PC-9 (cell line): ENCODE results near the gene PTPRG.

Experiments used
- EZH2 ChIP-seq: fragments of 200-600 bp; sonication (generic); IDR thresholded peaks from 2 replicates; pipeline ENCODE4 v1.8.0; 2017; ENCODE audit warnings: antibody characterized with exemption, low read depth
- TF ChIP-seq, protein P1 (sequence below): fragments of 200-600 bp; sonication (generic); conservative IDR thresholded peaks from 2 replicates; pipeline ENCODE4 v1.6.1; 2017; ENCODE audit warnings: mixed run types, antibody characterized with exemption, mild to moderate bottlenecking, moderate library complexity

- TF ChIP-seq, protein P1, sequence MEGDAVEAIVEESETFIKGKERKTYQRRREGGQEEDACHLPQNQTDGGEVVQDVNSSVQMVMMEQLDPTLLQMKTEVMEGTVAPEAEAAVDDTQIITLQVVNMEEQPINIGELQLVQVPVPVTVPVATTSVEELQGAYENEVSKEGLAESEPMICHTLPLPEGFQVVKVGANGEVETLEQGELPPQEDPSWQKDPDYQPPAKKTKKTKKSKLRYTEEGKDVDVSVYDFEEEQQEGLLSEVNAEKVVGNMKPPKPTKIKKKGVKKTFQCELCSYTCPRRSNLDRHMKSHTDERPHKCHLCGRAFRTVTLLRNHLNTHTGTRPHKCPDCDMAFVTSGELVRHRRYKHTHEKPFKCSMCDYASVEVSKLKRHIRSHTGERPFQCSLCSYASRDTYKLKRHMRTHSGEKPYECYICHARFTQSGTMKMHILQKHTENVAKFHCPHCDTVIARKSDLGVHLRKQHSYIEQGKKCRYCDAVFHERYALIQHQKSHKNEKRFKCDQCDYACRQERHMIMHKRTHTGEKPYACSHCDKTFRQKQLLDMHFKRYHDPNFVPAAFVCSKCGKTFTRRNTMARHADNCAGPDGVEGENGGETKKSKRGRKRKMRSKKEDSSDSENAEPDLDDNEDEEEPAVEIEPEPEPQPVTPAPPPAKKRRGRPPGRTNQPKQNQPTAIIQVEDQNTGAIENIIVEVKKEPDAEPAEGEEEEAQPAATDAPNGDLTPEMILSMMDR: no peak
- no peak for TF ChIP-seq EZH2
Observed at GRCh38 chr3:61940236-61940635, 378.9 kb downstream of the PTPRG start.
